PC-9 (cell line): Measurements from ENCODE around the gene CD9.

ENCODE experiments used
- EZH2 ChIP-seq: fragments of 200-600 bp; sonication (generic); IDR thresholded peaks from 2 replicates; pipeline ENCODE4 v1.8.0; 2017; ENCODE audit warnings: antibody characterized with exemption, low read depth
- TF ChIP-seq, protein P1 (sequence below): fragments of 200-600 bp; sonication (generic); conservative IDR thresholded peaks from 2 replicates; pipeline ENCODE4 v1.6.1; 2017; ENCODE audit warnings: mixed run types, antibody characterized with exemption, mild to moderate bottlenecking, moderate library complexity

GRCh38 chr12:6274231-6275221 is 74.3 kb downstream of the CD9 start:
- TF ChIP-seq, protein P1, sequence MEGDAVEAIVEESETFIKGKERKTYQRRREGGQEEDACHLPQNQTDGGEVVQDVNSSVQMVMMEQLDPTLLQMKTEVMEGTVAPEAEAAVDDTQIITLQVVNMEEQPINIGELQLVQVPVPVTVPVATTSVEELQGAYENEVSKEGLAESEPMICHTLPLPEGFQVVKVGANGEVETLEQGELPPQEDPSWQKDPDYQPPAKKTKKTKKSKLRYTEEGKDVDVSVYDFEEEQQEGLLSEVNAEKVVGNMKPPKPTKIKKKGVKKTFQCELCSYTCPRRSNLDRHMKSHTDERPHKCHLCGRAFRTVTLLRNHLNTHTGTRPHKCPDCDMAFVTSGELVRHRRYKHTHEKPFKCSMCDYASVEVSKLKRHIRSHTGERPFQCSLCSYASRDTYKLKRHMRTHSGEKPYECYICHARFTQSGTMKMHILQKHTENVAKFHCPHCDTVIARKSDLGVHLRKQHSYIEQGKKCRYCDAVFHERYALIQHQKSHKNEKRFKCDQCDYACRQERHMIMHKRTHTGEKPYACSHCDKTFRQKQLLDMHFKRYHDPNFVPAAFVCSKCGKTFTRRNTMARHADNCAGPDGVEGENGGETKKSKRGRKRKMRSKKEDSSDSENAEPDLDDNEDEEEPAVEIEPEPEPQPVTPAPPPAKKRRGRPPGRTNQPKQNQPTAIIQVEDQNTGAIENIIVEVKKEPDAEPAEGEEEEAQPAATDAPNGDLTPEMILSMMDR = no peak
- no peak for TF ChIP-seq EZH2
